Esophagus squamous epithelium (tissue), 4 donors: ENCODE results near the gene FNDC3B.

Experiments used
- POLR2A ChIP-seq, 4 donors: fragments of 450-650 bp; IDR thresholded peaks; one replicate each; pipeline ENCODE4 v1.6.1; 2017; ENCODE audit warnings: antibody characterized with exemption in 4 of 4, mild to moderate bottlenecking in 4 of 4, moderate library complexity in 3 of 4
- TF ChIP-seq, protein P1 (sequence below), 6 experiments: fragments of 450-650 bp in 4 of 6; fragments of 200-600 bp in 2 of 6; sonication (generic) in 2 of 6; IDR thresholded peaks; one replicate each; pipeline ENCODE4 v1.5.1; 2016 to 2019; ENCODE audit warnings: antibody characterized with exemption in 6 of 6, mild to moderate bottlenecking in 4 of 6, moderate library complexity in 4 of 6

DNA sequence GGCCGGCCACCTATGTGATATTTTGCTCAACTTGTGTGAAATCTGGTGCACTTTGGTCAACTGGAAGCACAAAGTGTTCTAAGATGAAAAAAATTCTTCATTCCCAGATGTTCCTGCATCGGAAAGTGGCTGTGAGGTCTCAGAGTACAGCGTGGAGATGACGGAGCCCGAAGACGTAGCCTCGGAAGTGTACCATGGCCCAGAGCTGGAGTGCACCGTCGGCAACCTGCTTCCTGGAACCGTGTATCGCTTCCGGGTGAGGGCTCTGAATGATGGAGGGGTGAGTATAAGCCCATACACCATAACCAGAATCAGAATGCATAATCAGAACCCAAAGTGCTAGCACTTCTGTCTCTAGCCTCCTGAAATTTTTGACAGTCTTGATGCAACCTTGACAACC is 304.6 kb downstream of the FNDC3B start:
- TF ChIP-seq, protein P1, sequence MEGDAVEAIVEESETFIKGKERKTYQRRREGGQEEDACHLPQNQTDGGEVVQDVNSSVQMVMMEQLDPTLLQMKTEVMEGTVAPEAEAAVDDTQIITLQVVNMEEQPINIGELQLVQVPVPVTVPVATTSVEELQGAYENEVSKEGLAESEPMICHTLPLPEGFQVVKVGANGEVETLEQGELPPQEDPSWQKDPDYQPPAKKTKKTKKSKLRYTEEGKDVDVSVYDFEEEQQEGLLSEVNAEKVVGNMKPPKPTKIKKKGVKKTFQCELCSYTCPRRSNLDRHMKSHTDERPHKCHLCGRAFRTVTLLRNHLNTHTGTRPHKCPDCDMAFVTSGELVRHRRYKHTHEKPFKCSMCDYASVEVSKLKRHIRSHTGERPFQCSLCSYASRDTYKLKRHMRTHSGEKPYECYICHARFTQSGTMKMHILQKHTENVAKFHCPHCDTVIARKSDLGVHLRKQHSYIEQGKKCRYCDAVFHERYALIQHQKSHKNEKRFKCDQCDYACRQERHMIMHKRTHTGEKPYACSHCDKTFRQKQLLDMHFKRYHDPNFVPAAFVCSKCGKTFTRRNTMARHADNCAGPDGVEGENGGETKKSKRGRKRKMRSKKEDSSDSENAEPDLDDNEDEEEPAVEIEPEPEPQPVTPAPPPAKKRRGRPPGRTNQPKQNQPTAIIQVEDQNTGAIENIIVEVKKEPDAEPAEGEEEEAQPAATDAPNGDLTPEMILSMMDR (IDR thresholded peaks at IDR 0.05): no peak
- no peak for TF ChIP-seq POLR2A (IDR thresholded peaks at IDR 0.05)
